GM03348 (cell line): ENCODE measurements around the gene MRNIP.

Experiments used
- DNase-seq: peaks from one replicate; pipeline ENCODE4 v3.0.0; 2012; ENCODE audit warnings: low spot score

Gene MRNIP

GRCh38 chr5:179887802-179888201 is 29.2 kb upstream of the MRNIP start:
- no peak for DNase-seq

GRCh38 chr5:179887095-179887494 is 28.5 kb upstream of the MRNIP start:
- DNase-seq = no peak

- no peak for DNase-seq
Observed at GRCh38 chr5:179886190-179886911, 27.7 kb upstream of the MRNIP start.

GRCh38 chr5:179885491-179886090 is 27.0 kb upstream of the MRNIP start:
- DNase-seq = no peak

- no peak for DNase-seq
Observed at GRCh38 chr5:179883163-179883562, 24.5 kb upstream of the MRNIP start.

GRCh38 chr5:179882338-179882737 is 23.7 kb upstream of the MRNIP start:
- no peak for DNase-seq

GRCh38 chr5:179880848-179881590 is 22.4 kb upstream of the MRNIP start:
- DNase-seq = no peak

GRCh38 chr5:179880066-179880650 is 21.5 kb upstream of the MRNIP start:
- DNase-seq = no peak

- DNase-seq = no peak
Observed at GRCh38 chr5:179879690-179880010, 21.0 kb upstream of the MRNIP start.

- no peak for DNase-seq
Observed at GRCh38 chr5:179879003-179879689, 20.5 kb upstream of the MRNIP start.

- no peak for DNase-seq
Observed at GRCh38 chr5:179878222-179879002, 19.8 kb upstream of the MRNIP start.

- DNase-seq = no peak
Observed at GRCh38 chr5:179876610-179876952, 18.0 kb upstream of the MRNIP start.

- DNase-seq = no peak
Observed at GRCh38 chr5:179875741-179876609, 17.4 kb upstream of the MRNIP start.

- no peak for DNase-seq
Observed at GRCh38 chr5:179874536-179875292, 16.1 kb upstream of the MRNIP start.

- DNase-seq = no peak
Observed at GRCh38 chr5:179874136-179874535, 15.5 kb upstream of the MRNIP start.

GRCh38 chr5:179873588-179874110 is 15.0 kb upstream of the MRNIP start:
- DNase-seq = no peak

- DNase-seq = no peak
Observed at GRCh38 chr5:179872828-179873575, 14.4 kb upstream of the MRNIP start.

GRCh38 chr5:179872055-179872827 is 13.6 kb upstream of the MRNIP start:
- no peak for DNase-seq
